Embryonic facial prominence (tissue), 1 donor: ENCODE measurements around the gene ZNF608.

ENCODE experiments used
- DNase-seq: peaks from one replicate; pipeline ENCODE4 v3.0.0-alpha.2; 2016; ENCODE audit errors: extremely low spot score

Gene ZNF608

DNA sequence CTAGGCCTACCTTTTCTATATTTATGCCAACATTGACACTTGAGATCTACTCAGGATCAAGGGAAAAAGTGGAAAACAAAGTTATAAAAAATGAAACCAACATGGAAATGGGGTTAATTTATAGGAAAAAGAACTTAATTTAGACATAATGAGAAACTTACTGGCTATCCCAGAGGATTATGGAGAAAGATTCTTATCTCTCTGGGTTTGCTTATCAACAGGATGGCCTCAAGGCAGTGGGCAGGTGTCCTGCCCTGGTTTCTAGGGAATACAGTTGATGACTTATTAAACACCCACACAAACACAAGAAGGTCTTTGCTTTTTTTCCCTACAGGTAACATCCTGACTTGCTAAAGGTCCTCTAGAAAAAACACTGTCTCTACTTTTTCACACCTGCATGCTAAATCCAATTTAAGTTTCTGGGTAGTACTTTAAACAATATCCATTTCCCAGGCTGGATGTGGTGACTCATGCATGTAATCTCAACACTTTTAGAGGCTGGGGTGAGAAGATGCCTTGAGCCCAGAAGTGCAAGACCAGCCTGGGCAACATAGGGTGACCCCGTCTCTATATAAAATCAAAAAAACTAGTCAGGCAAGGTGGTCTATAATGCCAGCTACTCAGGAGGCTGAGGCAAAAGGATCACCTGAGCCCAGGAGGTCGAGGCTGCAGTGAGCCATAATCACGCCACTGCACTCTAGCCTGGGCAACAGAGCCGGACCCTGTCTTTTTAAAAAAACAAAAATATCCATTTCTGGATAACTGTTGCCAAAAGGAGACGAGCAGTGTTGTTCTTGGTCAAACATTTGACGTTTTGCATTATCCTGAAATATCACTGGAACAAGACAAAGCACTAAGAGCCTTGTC is 6.6 kb upstream of the ZNF608 start:
- no peak for DNase-seq

DNA sequence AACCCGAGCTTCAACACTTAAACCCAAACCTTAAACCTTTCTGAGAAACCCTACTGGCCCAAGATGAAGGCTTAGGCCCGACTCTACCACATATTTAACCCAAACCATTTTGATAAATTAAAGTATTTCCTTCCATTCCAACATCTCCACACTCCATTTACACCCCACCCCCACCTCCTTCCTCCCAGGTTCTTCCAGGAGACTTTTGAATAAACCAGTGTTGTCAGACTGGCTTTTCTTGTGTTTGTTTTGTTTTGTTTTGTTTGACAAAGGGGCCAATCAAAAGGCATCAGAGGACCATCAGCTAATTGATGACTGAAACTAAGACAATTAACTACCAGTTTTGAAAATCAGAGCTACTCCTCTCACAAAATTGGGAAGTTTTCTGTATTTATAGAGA is 4.6 kb upstream of the ZNF608 start:
- no peak for DNase-seq

DNA sequence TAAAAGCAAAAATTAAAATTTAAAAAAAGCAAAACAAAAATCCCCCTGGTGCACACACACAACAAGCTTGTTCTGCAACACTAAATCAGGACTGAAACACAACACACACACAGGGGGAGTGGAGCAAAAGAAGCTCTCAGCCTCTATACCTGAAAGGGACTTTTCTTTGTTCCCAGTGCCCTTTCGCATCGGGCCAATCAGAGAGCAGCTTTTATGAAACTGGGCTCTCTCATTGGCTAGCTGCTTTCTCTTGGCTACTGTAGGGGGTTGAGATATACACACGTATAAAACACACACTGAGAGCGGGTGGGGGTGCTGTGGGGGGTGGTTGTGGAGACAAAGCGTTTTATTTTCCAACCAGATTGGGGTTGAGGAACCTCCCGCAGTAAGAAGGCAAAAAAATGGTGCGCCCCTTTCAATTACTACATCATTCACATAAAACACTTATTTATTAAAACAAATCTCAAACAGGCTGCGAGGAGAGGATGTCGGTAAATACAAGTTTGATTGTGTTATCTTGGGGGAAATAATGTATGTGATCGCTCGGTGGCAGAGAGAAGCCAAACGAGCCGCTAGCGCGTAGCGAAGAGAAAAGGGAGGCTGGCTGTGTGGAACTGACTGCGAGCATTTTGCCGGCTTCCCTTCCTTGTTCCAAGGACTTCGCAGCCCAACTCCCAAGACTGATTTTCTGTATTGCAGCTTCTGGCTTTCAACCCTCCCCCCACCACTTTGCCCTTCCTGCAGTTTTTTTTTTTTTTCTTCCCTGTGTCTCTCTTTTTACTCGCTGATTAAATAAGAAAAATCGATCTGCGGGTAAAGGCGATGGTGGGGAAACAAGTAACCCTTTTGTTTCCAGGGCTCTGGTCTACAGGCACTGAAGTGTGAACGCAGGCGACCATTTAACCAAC is 2.5 kb upstream of the ZNF608 start:
- peak; percentile 90 for DNase-seq

DNA sequence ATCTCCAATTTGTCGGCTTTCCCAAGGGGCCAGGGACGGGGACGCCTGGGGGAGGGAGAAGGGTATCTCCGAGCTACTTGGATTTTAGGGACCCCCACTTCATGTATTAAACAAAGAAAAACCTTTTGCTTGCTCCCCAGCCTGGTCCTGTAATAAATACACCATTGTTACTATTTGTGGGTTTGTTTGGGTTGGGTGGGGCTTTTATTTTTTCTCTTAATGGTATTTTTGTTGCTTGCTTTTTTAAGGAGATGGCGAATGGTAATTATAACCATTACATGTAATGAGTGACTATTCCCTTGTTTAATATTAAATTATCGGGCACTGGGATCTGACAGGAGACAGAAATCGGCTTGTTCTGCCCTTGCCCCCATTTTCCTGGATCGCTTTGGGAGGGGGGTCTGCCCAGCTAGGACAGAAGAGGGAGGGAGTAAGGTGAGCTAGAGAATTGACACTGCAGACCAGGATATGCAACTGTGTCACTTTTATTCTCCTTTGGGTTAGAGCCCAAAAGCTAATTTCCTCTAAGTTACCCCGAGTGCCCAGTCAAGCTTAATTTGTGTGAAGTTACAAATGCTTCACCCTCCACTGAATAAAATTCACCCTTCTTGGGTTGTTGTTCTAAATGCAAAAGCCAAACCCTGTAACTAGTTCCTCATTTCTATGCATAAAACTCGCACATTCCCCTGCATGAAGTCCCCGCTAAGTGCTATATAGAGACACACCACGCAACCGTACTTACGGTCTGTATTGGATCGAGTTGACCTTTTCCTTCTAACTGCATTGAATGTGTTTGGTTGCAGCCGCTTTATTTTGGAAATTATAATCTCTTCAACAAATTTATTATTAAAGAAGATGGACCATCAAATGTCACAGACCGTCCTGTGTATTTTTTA is 1.6 kb upstream of the ZNF608 start:
- DNase-seq, result no peak

DNA sequence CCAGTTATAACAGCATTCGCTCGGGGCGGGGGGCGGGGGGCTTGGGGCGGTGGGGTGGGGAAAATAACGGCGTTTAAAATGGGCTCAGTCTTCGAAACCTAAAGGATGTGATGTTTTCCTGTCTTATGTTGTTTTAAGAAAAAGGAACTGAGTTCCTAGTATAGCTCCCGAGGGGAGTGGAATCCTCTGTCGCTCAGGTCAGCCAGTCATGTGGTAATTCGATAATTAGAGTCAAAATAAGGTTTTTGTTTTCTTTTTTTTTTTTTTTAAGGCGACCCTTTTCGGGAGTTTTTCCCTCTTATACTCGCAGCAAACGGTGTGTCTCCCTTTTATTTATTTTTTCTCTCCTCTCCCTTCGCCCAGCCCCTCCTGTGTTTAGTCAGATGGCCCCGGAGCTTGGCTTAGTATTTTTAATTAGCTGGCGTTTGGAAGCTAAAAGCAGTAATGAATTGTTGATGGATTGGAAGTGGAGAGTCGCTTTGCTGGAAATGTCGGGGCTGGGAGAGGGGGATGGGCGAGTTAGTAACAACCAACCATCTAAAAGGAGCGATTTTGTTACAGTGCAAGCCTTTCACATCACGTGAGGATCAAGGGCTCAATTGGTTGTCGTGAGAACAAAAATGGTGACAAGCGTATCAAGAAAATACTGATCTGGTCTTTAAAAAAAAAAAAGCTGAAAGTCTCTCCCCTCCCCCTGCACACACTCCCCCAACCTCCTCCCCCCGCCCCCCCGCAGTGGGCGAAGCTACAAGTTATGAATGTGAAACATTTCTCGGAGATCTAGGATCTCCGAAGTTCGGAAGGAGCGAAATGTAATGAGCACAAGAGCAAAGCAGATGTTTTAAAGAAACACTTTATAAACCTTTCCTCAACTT is 714 bp upstream of the ZNF608 start:
- DNase-seq, result peak; percentile 94

DNA sequence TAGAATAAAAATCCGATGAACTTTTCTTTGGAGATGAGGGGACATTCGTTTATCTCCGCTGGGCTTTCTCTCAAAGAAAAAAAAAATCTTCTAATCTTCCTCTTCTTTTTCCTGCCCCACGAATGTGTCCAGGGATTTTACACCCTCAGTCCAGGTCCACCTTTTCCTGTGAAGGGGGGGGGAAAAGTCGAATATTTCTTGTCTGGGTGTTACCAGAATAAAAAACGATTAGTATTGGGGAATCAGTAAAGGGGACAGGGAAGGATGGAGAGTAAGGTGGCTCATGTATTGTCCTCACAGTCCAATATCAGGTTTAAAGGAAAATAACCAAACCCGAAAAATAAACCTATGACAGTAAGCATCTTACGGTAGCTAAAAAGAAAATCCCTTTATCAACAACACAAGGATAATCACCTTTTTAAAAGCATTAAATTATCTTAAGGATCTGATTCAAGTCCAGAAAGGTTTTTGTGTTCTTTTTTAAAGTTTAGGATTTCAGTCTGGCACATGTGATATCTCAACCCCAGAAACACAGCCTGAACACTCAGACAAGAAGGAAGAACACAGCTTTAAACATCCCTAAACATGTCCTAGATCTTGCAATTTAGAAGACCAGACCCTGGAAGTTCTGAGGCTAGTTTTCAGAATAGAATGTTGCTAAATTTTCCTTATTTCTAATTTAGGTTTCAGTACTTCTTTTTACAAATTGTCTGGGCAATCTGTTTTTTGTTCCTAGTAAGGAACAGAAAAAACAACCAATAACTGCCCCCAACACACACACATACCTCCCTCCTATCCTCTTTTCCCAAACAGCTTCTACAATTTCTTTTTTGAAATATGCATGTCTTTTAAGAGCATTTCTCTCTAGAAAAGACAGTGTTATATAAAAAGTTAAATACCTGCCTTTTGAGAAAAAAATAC is 1.2 kb downstream of the ZNF608 start:
- DNase-seq, result no peak

DNA sequence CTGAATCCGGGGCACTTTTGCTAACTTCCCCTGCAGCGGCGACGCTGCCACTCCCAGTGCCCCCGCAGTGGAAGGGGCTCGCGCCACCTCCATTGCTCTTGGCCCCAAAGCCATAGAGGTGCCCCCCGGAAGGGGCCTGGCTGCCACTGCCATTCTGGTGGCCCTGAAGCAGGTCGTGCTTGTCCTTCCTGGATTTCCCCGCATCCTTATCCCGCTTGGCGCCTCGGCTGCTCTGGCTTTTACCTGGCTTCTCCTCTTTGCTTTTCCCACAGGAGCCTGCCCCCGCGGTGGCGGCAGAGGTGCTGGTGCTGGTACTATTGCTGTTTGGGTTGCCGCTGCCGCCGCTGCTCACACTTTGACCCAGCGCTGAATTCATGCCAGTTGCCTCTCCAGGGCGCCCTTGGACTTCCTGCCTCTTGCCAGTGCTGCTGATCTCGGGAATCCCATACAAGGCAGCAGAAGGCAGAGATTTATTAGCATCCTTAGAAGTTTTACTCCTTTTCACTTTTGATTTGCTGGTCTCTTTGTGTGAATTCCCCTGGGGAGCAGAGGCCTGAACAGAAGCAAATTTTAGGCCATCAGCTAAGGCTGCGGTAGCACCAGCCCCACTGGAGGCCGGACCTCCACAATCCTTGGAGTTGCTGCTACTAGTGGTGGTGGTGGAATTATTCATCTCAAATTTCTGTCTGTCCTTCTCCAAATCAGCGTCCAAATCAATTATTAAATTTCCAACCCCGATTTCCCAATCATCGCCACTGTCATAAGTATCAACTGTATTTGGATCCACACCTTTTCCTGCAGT is 2.1 kb downstream of the ZNF608 start:
- no peak for DNase-seq

DNA sequence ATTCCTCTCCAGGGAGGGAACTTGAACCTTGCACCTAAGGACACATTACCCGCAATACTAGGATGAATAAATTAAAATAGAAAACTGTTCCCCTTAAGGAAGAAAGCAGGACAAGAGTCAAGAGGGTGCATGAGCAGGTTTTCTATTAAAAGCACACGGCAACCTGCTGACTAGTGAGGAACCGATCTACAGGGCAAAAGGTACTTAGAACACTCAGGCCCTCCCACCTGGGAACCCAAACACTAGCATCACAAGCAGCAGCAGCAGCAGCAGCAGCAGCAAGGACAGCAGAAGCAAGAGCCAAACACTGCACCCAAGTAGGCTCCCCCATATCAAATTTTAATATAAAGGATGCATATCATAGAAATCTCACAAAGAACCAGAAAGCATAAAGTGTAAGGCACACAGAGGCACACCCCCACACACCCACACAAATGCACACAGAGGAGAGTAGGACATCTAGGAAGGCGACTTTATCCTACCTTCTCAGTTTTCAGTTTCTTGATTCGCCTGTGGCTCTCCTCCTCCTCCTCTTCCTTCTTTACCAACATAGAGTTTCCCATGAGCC is 2.8 kb downstream of the ZNF608 start:
- no peak for DNase-seq

DNA sequence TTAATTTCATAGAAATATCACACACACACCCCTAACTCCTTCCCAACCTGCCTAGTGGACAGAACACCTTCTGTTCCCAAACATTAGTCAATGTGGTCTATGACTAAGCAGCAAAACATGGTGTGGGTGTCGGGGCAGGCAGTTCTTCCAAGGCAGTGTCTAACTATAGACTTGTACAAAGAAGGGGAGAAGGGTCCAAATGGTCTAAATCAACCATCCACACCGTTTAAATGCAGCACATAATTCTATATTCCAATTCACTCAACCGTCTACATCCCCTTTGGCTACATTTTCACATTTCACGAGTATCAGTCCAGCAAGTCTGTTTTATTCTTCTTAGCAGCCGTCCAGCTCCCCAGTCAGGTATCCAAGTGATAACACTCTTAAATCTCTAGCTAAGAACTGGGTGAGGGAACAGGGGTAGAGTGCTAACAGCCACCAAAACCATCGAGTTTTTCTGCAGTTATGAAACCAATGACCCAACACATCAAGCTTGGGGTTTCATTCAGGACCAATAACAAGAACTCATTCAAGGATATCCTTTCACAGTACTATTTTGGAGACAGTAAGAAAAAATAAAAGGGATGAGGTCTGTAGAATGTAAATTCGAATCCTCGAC is 3.3 kb downstream of the ZNF608 start:
- no peak for DNase-seq

DNA sequence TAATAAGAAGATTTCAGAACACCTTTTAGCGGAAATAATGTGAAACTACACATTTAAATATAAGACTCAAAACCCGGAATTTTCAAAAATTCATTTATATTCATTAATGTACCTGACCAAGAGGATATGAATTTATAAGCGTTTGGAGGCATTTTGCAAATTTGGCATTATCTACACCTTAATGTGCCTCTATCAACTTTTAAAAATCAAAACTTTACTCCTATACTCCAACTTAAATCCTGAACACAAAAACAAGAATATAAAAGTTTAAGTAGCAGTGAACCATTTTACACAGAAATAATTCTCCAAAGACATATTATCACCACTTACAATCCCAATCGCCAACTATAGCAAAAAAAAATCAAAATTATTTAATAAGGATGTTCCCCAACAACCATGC is 3.9 kb downstream of the ZNF608 start:
- no peak for DNase-seq

DNA sequence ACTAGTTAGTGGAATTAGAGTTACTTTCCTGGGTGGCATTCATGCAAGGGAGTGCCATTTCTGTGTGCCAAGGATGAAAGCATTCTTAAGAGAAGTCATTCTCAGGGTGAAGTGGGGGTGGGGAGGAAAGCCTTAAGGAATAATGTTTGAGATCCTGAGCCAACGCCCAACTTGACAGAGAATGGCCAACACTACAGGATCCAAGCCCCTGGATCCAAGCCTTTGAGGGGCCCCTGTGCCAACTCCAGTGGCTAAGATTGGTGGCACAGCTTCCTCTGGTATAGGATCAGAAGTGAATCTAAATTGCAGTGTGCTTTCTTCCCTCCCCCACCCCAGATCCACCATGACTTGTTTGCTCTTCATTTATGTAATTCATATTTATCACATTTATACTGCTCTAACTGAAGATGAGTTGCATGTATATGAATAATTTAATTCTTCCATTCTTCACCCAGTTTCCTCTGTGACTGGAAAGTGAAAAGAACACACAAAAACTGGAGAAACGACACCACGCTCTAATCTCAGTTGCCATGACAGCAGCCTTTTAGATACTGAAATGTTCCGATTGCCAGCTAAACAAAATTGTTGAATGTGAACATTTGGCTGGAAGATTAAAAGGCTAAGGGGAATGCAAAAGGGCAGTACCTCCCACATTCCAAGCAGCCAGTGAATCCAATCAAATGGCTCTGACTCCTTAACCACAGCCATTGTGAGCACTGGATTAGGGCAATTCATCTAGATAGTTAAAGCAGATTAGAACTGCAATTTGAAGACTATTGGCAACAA is 4.5 kb downstream of the ZNF608 start:
- no peak for DNase-seq

DNA sequence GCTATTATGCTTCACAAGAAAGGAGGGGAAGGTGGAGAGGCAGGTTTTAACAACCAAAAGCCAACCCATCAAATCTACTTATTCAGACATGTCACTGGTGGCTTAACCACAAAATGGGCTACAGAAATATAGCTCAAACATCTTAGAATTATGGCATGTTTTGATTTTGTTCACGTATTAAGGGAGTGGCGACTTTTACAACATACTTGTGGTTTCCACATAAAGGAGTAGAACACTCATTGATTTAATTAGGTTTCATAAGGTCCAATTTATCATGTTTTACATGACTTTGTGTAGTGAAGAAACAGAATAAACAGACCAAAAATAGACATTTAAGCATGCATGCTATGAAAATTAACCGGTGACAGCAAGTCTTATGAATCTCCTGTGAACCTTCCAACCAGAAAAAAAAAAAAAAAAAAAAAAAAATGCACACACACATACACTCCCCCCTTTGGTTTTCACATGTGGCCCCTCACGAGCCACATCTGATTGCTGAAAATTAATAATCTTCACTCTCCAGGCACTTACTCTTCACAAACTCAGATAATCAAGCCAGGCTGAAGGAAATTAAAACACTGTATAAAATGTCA is 5.4 kb downstream of the ZNF608 start:
- DNase-seq, result no peak

DNA sequence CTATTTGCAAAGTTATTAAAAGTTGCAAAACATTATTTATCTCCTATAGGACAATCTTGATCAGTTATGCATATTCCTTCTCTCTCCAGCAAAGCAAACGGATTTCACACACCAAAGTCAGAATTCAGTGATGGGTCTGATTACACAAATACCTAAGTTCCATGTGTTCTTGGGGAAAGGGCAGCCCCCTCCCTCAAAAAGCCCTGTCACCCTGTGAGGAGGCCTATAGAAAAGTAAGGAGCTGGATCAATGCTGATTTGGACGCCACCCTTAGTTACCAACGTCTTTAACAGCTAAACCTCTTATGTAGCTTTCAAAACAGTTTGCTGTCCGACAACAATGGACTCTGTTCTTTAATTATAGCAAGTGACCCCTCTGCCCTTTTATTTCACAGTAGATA is 6.4 kb downstream of the ZNF608 start:
- DNase-seq, result no peak

DNA sequence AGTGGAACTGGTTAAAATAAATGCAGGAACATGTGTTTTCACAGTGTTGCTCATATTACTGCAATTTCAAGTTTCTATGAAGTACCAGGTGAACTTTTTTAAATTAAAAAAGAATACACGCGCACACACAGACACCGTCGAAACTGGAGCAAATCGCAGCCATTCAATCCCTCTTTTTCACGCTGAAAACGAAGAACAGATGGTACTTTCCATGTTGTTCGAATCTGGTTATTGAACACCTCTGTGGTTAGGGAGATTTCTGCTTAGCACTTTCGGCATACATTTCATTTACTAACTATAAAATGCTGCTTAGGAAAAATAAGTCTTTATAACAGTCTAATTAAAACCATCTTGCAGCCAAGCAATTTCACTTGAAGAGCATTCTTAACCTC is 6.8 kb downstream of the ZNF608 start:
- no peak for DNase-seq

DNA sequence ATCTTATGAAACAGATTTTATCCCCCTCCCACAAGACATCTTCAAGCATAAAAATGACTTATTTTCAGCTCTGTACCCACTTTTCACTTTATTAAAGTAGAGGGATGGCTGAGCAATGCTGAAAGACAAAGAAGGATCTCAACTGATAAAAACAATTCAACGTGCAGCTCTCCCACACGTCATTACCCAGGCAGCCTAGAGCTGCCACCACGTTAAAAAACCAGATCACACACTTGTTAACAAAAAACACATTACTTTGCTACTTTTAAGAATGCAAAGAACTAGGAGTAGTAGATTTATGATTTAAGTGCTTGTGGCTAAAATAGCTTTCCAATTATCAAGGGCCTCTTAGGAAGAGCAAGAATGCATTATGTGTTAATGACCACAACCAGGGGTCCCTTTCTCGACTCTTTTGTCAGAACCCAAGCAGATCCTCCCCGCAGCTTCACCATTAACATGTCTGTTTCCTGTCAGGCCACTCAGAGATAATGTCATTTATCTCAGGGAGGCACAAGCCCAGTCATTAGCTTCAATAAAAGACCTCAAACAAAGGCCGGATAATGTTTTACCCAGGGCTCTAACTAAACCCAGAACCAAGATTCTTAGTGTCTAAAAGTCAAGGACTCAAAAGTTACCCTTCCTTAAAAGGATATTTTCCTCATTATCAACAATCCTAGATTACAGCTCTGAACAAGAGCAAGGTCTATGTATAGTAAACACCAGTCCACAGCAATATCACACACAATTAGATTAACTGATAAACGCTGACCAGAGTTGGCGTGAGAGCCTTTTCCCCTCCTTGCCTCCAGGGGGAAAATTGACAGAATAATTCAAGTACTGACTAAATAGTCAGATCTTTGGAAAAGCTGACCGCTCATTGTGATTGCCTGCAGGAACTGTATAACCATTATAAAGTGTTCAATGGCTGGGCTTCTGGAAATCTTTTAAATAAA is 7.5 kb downstream of the ZNF608 start:
- DNase-seq, result no peak

DNA sequence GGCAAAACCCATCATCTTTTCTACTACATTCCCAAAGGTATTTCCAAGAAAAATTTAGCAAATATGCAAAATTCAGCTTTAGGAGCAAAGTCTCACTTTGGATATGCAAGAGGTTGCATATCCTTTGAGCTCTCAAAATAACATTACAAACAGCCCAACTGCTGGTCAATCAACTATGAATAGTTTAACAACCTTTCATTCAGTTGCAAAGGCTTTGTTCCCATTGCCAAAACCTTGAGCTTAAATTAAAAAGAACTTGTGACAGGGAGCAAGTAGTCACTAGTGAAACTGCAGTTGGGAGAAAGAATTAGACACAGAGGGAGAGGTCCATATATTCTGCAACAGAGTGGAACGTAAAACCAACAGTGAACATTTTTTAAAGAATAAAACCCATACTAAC is 8.8 kb downstream of the ZNF608 start:
- no peak for DNase-seq
